DMS53 (cell line): ENCODE data around the gene SFR1.

Source experiments
- DNase-seq: peaks from one replicate; lab custom pipeline; 2025; lab: John Stamatoyannopoulos, UW

Gene SFR1

DNA sequence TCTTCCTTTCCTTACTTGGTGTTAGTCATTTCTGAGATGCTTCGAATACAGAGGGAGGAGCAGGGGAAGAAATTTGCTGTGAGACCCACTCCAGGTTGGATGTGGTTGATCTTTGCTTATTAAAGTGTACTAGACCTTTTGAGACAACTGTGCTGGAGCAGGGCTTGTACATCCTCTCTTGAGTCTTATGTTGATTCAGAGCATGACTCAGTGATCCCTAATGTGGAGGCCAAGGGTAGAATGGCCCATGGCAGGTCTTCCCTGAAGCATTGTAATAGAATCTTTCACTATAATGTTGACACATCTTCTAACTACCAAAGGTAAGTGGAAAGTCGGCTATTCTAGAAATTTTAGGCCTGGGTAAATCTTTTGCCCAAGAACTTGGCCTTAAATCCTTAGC is 17.0 kb upstream of the SFR1 start:
- DNase-seq: peak; percentile 67

DNA sequence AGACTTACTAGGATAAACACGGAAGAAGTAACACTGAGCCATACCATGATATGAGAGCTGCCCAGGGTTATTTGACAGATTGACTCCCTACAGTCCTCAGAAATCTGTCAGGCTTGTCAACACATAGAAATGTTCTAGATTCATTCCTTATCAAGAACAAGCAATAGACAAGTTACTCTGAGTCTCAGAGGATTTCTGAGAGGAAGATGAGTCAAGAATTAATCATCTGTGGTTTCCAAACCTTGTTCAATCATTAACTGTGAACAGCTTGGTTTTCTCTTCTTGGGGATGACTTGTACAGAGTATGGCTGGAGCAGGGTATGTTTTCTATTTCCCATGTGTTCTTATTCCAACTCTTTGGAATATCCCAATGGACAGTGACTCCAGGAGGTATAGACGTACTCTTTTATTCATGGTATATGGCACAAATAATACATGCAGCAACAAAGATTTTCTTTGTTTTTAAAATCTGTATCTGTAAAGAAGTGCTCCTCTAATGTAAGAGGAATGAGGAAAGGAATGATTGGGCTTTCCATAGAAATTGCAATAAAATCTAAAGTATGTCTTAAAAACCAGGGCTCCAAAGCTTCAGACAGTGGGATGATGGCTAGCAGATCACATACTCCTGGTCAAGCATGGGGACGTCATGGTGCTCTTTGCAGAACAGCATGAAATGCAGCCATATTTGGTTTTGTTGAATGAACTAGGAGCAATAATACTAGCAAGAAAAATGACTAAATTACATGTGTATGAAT is 11.9 kb upstream of the SFR1 start:
- DNase-seq: peak; percentile 51

DNA sequence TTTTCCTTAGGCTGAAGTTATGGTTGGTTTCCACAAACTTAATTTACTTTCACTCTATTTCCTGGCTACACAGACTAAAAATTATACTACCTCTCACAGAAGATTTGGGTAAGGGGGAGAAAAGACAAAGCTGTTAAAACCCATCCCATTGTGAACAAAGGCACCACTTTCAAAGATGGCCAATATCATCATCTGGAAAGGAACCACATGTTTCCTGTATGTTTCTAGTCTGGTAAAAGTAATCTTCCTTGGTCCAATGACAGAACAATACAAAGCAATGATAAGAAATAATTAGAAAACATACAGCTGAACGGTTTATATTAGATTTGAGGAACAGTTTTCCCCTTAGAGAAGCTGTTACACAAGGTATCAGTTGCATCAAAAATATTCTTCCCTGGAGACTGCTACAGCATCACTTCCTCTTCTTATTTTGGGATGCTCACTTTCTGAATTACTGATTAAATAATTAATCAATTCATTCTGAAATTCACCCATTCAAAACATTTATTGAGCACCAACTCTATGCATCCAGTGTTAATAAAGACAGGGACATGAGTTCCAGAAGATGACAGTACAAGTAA is 8.5 kb upstream of the SFR1 start:
- DNase-seq: no peak

DNA sequence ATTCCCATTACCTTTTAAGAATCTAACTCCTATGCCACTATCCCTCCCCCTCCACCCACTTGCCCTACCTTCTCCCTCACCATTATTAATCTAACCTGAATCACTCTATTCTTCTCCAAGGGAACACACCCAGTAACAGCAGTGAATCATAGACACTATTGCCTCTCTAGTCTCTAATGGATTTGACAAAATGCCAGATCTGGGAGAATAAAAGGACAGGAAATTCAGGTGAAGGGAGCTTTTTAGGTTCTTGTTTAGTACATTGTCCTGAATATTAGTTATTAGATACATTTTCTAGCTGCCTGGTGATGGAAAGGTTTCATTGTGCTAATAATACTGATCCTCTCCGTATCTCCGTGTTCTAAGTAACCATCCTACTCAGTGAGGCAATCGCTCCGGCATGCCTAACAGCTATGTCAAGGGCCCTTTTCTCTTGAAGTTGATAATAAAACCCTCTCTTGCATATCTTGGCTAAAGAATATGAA is 4.1 kb upstream of the SFR1 start:
- peak; percentile 58 for DNase-seq

DNA sequence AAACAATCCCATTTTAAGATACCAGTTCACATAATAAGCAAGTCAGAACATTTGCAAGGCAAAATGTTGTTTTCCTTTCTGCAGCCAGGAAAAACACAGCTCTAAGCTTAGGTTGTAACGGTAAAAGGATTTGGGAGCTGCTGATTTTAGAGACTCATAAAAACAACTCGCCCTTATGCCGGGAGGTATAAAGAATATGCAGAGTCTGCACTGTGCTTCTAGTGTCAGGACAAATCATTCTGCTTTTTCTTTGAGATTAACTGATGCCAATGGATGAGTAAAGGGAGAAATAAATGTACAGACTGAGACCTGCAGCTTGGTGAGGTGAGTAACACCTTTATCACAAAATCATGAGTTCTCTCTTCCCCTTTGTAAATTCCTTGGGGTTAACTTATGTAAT is 2.0 kb upstream of the SFR1 start:
- no peak for DNase-seq

DNA sequence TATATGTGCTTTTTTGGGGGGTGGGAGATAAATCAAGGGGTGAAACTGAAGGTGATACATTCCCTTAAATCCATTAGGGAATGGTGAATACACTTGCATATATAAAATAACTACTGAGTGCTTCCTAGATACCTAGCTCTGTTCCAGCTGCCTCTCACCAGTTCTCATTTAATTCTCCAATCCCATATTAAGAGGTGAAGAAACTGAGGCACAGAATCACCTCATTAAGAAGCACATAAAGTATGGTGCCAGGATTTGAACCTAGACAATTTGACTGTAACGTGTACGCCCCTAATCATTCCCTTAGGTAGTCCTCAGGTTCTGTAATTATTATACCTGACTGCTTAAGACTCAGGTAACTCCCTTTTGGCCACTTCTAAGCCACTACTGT is 1.5 kb upstream of the SFR1 start:
- DNase-seq: no peak

DNA sequence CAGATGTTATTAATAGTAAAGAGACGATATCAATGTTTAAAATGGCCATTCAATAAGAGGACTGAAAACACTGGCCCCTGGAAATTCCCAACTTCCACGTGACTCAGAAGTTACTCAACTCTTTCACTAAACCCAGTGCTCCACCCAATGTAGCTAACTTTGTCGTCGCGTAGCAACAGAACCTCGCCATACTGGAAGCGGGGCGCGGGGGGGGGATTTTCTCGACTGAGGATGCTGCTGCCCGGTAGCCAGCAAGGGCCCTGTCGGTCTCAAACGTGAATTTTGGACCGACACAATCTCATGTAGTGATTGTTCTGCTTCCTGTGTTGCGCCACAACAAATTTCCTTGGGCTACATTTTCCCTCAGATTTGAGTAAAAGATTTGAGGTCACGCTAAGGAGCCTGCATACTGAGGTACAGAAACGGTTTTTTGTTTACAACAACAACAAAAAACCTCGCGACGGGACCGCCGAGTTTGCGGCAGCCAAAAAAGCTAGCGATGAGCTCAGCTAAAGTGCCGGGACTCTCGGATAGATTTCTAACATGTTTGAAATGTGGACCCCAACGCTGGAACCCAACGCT is 977 bp upstream of the SFR1 start:
- DNase-seq: peak; percentile 92

DNA sequence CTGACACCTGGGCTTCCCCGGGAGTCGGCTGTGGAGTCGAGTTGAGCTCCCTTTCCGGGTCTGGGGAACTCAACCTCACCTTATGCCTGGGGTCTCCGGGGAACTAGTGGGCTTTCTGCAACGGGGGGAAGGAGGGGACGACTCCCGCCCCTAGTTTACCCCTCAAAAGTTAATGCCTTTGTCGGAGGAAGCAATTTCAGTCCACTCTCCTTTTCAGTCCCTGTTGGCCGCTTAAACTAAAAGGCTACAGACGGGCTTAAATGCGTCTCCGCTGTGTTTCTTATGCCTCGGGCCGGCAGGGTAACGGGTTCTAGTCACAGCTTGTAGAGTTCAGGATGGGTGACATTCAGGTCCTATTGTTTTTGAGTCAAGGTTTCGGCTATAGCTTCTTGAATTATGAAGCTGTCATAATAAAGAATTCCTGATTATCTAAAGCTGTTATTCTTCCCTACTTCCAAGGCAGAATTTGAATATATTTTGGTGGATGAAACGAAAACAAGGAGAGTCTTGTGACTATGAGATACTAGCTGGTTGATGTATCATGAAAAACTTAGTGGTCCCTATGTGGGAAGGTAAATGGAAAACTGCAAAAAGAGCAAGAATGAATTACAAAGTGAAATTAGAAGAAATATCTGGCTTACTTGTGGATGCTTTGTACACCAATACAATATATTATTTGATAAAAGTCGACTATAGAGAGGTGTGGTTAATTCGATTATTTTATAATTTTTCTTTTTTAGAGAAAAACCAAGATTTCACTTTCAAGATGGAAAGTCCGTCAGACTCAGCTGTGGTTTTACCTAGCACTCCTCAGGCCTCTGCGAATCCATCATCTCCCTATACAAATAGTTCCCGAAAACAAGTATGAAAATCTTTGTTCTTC is 495 bp downstream of the SFR1 start:
- peak; percentile 64 for DNase-seq

DNA sequence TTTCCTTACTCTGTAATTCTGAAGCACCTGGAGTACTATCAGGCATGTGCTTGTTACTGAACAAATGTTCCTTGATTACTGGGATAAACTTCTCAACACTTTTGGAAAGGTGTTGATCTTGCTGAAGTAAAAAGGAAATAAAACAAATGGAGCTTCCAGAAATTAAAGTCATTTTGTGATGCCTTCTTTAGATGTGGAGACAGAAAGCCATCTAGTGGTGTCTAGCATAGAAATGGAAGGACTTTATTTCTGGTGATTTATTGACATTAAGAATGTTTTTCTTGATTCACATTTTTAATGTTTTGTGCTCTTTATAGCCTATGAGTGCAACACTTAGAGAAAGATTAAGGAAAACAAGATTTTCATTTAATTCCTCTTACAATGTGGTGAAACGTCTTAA is 1.4 kb downstream of the SFR1 start:
- DNase-seq: peak; percentile 17

DNA sequence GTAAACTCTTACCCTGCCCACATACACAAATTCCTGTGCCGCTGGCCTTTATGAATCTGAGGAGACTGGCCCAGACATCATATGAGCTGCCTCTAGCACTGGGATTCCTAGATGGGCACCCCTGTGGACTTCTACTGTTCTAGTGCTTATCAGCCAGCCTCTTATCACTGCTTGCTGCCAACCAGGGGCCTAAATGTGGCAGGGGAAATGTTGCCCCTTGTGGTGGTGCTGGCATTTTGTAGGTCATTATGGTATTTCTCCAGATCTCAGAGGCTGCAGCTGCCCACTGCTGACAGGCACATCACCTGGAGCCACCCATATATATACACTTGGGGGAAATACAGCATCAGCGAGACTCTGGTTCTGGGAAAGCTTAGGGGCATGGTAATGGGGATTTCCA is 5.4 kb downstream of the SFR1 start:
- peak; percentile 66 for DNase-seq

DNA sequence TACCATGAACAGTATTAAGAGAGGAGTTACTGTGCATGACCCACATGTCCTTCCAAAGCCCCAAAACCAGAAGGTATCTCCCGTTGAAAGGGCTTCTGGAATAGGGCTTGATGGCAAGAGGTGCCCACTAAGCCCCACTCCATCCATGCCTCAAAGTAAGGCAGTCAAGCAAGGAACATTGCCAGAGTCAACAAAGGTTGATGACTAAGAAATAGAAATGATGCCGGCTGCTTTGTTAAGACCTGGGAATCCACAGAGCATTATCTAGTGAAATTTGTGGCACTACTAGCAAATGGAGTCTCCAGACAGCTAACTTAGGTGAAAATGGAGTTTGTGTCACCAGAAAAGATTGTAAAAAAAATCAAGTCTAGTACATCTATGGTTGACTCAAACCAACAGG is 6.2 kb downstream of the SFR1 start:
- peak; percentile 46 for DNase-seq

DNA sequence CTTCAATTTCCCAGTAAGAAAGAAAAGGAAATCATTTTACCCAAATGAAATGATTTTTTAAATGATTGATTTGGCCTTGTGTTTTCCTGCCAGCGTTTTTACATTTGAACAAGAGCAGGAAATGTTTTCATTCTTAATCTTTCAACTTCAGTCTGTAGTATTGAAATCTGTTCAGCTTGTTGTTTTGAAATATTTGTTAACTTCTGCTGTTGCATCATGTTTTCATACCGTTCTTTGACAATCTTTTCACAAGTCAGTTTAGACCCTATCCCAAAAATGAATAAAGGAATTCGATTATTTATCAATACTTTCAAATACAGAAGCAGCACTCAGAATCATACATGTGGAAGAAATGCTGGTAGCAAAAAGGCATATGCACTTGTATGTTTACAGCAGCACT is 8.1 kb downstream of the SFR1 start:
- no peak for DNase-seq

DNA sequence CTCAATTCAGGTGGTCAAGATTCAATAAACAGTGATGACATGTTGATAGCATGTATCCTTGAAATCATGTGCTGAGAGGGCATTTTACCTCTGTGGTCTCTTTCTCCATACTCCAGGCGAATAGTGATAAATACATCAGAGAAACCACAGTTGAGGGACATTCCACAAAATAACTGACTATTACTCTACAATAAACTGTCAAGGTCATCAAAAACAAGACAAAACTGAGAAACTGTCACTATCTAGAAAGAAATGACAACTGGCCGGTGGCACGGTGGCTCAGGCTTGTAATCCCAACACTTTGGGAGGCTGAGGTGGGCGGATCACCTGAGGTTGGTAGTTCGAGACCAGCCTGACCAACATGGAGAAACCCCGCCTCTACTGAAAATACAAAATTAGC is 16.2 kb downstream of the SFR1 start:
- DNase-seq: no peak

DNA sequence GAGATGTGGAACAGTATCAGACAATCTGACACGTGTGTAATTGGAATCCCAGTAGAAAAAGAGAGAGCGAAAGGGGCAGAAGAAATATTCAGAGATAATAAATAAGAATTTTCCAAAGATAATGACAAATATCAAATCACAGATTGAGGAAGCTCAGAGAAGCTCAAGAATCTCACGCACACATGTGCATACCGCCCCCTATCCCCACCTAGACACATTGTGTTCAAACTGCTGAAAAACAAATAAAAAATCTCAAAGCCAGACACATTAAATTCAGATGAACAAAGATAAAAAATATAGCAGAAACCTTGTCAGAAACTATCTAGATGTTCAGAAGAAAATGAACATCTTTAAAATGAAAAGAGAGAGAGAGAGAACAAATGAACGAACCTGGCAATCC is 17.2 kb downstream of the SFR1 start:
- peak; percentile 5 for DNase-seq

DNA sequence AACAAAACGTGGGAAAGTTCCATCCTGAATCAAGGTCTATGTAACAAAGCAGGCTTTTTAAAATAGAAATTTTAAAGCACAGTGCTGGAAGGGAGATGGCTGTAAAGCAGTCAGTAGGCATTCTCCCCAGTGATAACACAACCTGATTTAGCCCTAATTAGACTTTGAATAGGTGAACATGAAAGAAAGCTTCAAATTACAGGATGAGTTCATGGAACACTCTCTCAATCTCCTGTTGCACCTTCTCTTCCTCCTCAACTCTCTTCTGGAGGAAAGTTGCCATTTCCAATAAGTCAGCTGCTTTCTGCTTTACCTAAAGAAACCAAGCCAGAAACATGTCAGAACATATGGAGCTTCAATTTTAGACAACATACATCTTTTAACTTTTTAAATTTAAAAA is 20.1 kb downstream of the SFR1 start:
- DNase-seq: no peak

DNA sequence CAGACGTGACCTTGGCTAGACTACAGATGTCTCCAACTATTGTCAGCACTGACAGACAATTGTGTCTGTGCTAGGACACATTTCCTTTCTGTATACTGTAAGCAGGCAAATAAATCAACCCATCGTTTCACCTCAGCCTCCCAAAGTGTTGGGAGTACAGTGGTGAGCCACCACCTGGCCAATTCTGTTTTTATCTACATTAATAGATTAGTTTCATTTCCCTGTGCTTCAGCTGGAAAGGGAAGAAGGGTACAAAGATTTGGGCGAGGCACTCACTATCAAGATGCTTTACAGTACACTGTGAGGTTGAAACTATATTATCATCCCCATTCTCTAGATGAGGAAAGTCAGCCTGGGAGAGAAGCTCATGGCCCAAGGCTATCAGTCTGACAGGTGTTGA is 21.9 kb downstream of the SFR1 start:
- DNase-seq: no peak

DNA sequence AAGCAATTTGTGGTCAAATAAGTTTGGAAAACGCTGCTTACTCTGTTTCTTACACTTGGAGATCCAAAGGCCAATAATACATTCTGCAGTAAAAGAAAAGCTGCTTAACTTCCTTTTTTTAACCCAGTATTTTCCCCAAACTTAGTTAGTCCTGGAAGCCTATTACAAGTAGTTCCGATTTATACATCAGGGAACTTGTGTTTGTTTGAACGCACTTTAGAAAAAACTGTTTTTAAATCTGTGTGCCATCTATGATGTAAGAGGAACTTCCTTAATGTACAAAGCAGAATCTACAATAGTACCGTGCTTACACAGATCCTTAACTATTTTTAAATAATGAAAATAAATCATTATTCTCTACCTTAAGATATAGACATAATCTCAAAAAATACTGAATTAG is 23.0 kb downstream of the SFR1 start:
- no peak for DNase-seq

DNA sequence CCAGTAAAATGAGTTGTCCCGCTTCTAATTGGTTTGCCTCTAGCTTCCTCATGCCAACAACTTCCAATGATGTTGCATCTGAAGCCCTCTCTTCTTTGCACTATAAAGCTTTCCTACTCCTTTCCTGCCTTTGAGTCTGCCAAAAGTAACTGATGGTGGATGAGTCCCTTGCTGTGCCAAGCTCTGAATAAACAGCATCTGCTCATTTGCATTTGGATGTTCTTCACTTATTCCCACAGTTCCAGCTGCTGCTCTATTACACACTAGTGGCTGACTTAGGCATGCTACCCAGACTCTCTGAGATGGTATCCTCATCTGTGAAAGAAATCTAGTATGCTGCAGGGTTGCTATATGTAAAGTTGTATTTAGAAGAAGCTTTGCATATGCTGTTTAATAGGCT is 24.9 kb downstream of the SFR1 start:
- DNase-seq: peak; percentile 6

DNA sequence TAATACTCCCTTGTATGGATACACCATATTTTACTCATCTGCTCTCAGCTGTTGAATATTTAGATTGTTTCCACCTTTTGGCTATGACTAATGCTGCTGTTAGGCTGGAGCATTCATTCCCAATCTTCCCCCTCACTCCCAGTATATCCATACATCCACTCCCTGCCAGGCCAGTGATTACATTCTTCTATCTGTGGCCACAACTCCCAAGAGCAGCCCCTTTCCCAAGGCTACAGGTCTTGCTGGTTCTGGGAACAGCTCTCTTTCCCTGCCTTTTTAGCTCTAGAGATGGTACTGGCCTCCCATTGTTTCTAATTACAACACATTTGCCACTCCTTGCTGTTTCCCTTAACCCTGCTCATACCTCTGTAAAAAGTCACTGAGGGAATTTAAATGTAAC is 28.2 kb downstream of the SFR1 start:
- no peak for DNase-seq

DNA sequence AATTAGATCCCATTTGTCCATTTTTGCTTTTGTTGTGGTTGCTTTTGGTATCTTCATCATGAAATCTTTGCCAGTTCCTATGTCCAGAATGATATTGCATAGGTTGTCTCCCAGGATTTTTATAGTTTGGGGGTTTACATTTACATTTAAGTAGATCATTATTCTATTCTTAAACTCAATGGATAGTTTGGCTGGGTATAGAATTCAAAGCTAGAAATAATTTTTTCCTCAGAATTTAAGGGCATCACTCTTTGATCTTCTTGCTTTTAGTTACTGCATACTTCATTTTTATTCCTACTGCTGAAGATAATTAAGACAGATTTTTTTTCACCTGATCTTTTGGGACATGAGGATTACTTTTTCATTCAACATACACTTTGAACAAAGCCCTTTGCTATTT is 29.8 kb downstream of the SFR1 start:
- DNase-seq: no peak

DNA sequence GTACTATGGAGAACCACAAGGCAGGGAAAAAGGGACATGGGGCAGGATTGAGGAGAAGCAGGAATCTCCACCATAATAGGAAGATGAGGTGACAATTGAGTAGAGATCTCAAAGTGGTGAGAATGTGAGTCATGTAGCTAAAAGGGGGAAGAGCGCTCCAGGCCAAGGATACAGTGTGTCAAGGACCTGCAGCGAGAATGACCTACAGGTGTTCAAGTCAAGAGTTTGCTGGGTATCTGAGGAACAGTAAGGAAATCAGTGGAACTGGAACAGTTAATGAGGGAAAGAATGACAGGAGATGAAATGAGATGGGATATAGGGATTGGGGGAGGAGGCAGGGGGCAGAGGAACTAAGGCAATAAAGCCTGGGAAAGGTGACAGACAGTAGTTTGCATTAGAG is 33.6 kb downstream of the SFR1 start:
- no peak for DNase-seq

DNA sequence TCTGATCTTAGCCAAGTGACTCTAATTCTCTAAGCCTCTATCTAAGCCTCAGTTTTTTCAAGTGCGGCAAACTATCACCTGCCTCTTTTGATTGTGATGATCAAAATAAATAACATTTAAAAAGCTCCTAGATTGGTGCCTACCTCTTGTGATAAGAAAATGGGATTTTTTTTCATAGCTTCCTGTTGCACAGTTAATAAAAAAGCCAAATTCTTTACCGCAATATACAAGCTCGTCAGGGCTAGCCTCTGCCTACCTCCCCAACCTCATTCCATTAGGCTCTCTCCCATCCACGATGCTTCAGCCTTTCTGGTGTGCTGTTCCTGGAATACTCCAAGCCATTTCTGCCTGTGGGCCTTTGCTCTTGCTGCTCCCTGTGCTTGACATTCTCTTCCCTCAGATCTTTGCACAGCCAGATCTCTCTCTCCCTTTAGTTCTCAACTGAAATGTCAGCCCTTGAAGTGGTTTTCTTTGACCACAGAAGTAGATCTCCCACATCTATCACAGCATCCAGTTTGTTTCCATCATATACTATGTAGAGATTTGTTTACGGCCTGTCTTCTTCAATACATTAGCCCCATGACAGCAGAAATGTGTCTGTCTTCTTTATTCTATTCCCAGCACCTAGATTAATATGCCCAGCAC is 48.8 kb downstream of the SFR1 start:
- no peak for DNase-seq
